HEK293T (cell line): Measurements from ENCODE around the gene POLR2A.

Source experiments
- CTCF ChIA-PET: fragments of 350-600 bp; formaldehyde crosslinking; extraction: SDS; loops from one replicate; lab custom pipeline; 2021; ENCODE audit warnings: antibody characterized with exemption, inconsistent platforms; lab: Yijun Ruan, JAX
- POLR2A ChIA-PET: fragments of 350-600 bp; formaldehyde crosslinking; extraction: SDS; loops from one replicate; lab custom pipeline; 2020; ENCODE audit warnings: antibody characterized with exemption, inconsistent platforms; lab: Yijun Ruan, JAX
- DNase-seq: peaks from one replicate; pipeline ENCODE4 v3.0.0; 2012; ENCODE audit warnings: mixed read lengths; ENCODE audit errors: extremely low spot score
- ARNT ChIP-seq: fragments of 450-650 bp; IDR thresholded peaks from 2 replicates; pipeline ENCODE4 v1.6.1; 2017; ENCODE audit warnings: mild to moderate bottlenecking
- BHLHE40 ChIP-seq: fragments of 450-650 bp; IDR thresholded peaks from 2 replicates; pipeline ENCODE4 v1.6.1; 2016; ENCODE audit warnings: mild to moderate bottlenecking, moderate library complexity, borderline replicate concordance
- CTBP1 ChIP-seq: fragments of 450-650 bp; IDR thresholded peaks from 2 replicates; pipeline ENCODE4 v1.6.1; 2016; ENCODE audit warnings: borderline replicate concordance
- ELF4 ChIP-seq: fragments of 450-650 bp; IDR thresholded peaks from 2 replicates; pipeline ENCODE4 v1.6.1; 2017; ENCODE audit warnings: antibody characterized with exemption
- FOXA1 ChIP-seq: fragments of 450-650 bp; IDR thresholded peaks from 2 replicates; pipeline ENCODE4 v1.6.1; 2016; ENCODE audit warnings: mild to moderate bottlenecking
- FOXK2 ChIP-seq: fragments of 450-650 bp; IDR thresholded peaks from 2 replicates; pipeline ENCODE4 v1.6.1; 2016; ENCODE audit warnings: mild to moderate bottlenecking
- FOXM1 ChIP-seq: fragments of 450-650 bp; IDR thresholded peaks from 2 replicates; pipeline ENCODE4 v1.6.1; 2017; ENCODE audit warnings: mild to moderate bottlenecking, borderline replicate concordance
- HDGF ChIP-seq: fragments of 450-650 bp; IDR thresholded peaks from 2 replicates; pipeline ENCODE4 v1.6.1; 2017; ENCODE audit warnings: antibody characterized with exemption, borderline replicate concordance
- L3MBTL2 ChIP-seq: fragments of 450-650 bp; conservative IDR thresholded peaks from 2 replicates; pipeline ENCODE4 v1.6.1; 2016; ENCODE audit warnings: mild to moderate bottlenecking
- LEF1 ChIP-seq: fragments of 450-650 bp; IDR thresholded peaks from 2 replicates; pipeline ENCODE4 v1.6.1; 2017; ENCODE audit warnings: mild to moderate bottlenecking, borderline replicate concordance
- NFRKB ChIP-seq: fragments of 450-650 bp; IDR thresholded peaks from 2 replicates; pipeline ENCODE4 v1.6.1; 2016; ENCODE audit warnings: mild to moderate bottlenecking, moderate library complexity
- PKNOX1 ChIP-seq: fragments of 450-650 bp; IDR thresholded peaks from 2 replicates; pipeline ENCODE4 v1.6.1; 2016
- SP1 ChIP-seq: fragments of 450-650 bp; IDR thresholded peaks from 2 replicates; pipeline ENCODE4 v1.6.1; 2017
- SUZ12 ChIP-seq: fragments of 450-650 bp; IDR thresholded peaks from 2 replicates; pipeline ENCODE4 v1.6.1; 2016; ENCODE audit warnings: mild to moderate bottlenecking
- TARDBP ChIP-seq: fragments of 450-650 bp; IDR thresholded peaks from 2 replicates; pipeline ENCODE4 v1.6.1; 2016
- ZNF384 ChIP-seq: fragments of 450-650 bp; IDR thresholded peaks from 2 replicates; pipeline ENCODE4 v1.6.1; 2016

POLR2A gene

GRCh38 chr17:7502987-7503386 lies 18.8 kb downstream of the POLR2A start:
- POLR2A ChIA-PET: no interaction called here
- no peak for TF ChIP-seq HDGF
- TF ChIP-seq ELF4: no peak
- no peak for TF ChIP-seq SP1
- no peak for TF ChIP-seq ZNF384
- no peak for TF ChIP-seq TARDBP
- no peak for TF ChIP-seq NFRKB
- TF ChIP-seq SUZ12: no peak
- no peak for TF ChIP-seq LEF1
- no peak for TF ChIP-seq BHLHE40
- no peak for TF ChIP-seq PKNOX1
- no peak for TF ChIP-seq FOXA1
- TF ChIP-seq ARNT: no peak
- TF ChIP-seq FOXM1: no peak
- TF ChIP-seq FOXK2: no peak
- TF ChIP-seq CTBP1: no peak
- TF ChIP-seq L3MBTL2: no peak
- CTCF ChIA-PET: no interaction called here
- no peak for DNase-seq

- ChIA-PET CTCF (no interaction called here), POLR2A (no interaction called here)
- TF ChIP-seq ELF4 (no peak), BHLHE40 (no peak), FOXA1 (no peak), HDGF (no peak), FOXM1 (no peak), FOXK2 (no peak), LEF1 (no peak), SP1 (no peak), CTBP1 (no peak), TARDBP (no peak), PKNOX1 (no peak), ZNF384 (no peak), NFRKB (no peak), ARNT (no peak)
- no peak for DNase-seq
Measured at GRCh38 chr17:7503521-7503920, 19.4 kb downstream of the POLR2A start.

GRCh38 chr17:7508145-7508544 lies 24.0 kb downstream of the POLR2A start:
- CTCF ChIA-PET: no interaction called here
- no peak for DNase-seq
- TF ChIP-seq CTBP1 (no peak), ZNF384 (no peak), SP1 (no peak), FOXK2 (no peak), FOXM1 (no peak), FOXA1 (no peak), BHLHE40 (no peak), ARNT (no peak), HDGF (no peak), PKNOX1 (no peak), L3MBTL2 (no peak), ELF4 (no peak), LEF1 (no peak), SUZ12 (no peak), NFRKB (no peak), TARDBP (no peak)
- POLR2A ChIA-PET: interaction anchor here (2.8 kb wide), 1 partner anchor 53 kb away, joined by 9 read pairs; the partner anchor contains the start of gene SENP3

- no peak for TF ChIP-seq FOXM1
- TF ChIP-seq BHLHE40: no peak
- no peak for TF ChIP-seq L3MBTL2
- TF ChIP-seq NFRKB: no peak
- no peak for TF ChIP-seq ZNF384
- TF ChIP-seq FOXA1: no peak
- TF ChIP-seq HDGF: no peak
- TF ChIP-seq ARNT: no peak
- TF ChIP-seq FOXK2: no peak
- no peak for TF ChIP-seq ELF4
- no peak for TF ChIP-seq SP1
- no peak for TF ChIP-seq PKNOX1
- no peak for TF ChIP-seq CTBP1
- no peak for TF ChIP-seq SUZ12
- TF ChIP-seq LEF1: no peak
- no peak for TF ChIP-seq TARDBP
- ChIA-PET POLR2A (interaction anchor here (1.0 to 2.8 kb wide), 3 partner anchors 23 to 105 kb away, joined by 3 to 9 read pairs (median 4); partner anchors contain the start of genes SENP3 and TMEM256), CTCF (interaction anchor here (0.6 kb wide), 1 partner anchor 12 kb away, joined by 4 read pairs; no protein-coding TSS in a partner anchor)
- DNase-seq: no peak
Measured at GRCh38 chr17:7508846-7509245, 24.7 kb downstream of the POLR2A start.

- ChIA-PET POLR2A (interaction anchor here (0.7 to 2.8 kb wide), 3 partner anchors 13 to 51 kb away, joined by 3 to 9 read pairs (median 4); partner anchors contain the start of gene SENP3), CTCF (no interaction called here)
- TF ChIP-seq CTBP1 (no peak), ARNT (no peak), NFRKB (no peak), LEF1 (no peak), L3MBTL2 (no peak), PKNOX1 (no peak), HDGF (no peak), FOXK2 (no peak), FOXA1 (no peak), SP1 (no peak), TARDBP (no peak), ELF4 (no peak)
- DNase-seq: no peak
Measured at GRCh38 chr17:7509937-7510336, 25.8 kb downstream of the POLR2A start.
